ENCODE data around the gene CNNM4. TPM values are rescaled to one million over a fixed set of nuclear protein-coding genes. Genes with fewer than 3 reads are reported as not detected.

The CNNM4 gene
- total RNA-seq, 1 donor from 2014 or later: 5.8 TPM

DNA sequence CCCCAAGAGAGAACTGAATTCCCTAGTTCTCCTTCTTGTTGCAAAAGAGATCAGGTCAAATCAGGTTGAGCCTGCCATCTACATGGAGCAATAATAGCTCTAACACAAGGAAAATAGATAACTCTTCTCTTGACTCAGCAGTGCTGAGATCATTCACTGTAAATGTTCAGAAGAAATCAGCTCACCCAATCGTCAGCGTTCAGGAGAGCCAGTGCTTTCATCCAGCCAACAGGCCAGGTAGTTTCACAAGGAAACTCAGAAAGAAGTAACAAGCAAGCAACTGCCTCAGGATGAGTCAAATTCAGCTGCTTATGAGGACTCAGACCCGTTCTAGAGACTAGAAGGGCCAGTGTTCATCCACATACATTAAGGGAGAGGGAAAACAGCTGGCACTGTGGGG is 26.8 kb upstream of the CNNM4 start:
- Histone ChIP-seq H3K4me1 (ENCODE audit: insufficient read depth, low read length) (peaks cover under 1% of the 10 kb centered on the region), H3K79me2 (ENCODE audit: insufficient read depth, low read length) (peaks cover 14% of the 10 kb centered on the region), H3K27ac (ENCODE audit: low read depth, low read length) (no peak overlapping the region), H3K4me2 (ENCODE audit: low read length) (no peak overlapping the region), H3K27me3 (ENCODE audit: insufficient read depth, low read length) (no peaks in the 10 kb centered on the region), H4K20me1 (ENCODE audit: insufficient read depth, low read length) (peaks cover 10% of the 10 kb centered on the region), H3K4me3 (ENCODE audit: insufficient read depth, low read depth, low read length) (no peak overlapping the region), H3K9me3 (ENCODE audit: insufficient read depth, low read depth, low read length) (no peaks in the 10 kb centered on the region), H2AFZ (ENCODE audit: low read depth, low read length) (no peak overlapping the region), H3K9ac (ENCODE audit: low read length) (no peak overlapping the region), H3K36me3 (ENCODE audit: insufficient read depth, low read length) (peaks cover 29% of the 10 kb centered on the region)
- Mint-ChIP-seq H3K4me3 (ENCODE audit: unreplicated experiment) (no peak overlapping the region), H3K27ac (ENCODE audit: unreplicated experiment) (no peak overlapping the region), H3K27me3 (ENCODE audit: low read depth, unreplicated experiment) (no peaks in the 10 kb centered on the region), H3K4me1 (ENCODE audit: low read depth, unreplicated experiment) (peaks cover 11% of the 10 kb centered on the region), H3K9me3 (ENCODE audit: unreplicated experiment) (no peaks in the 10 kb centered on the region), H3K36me3 (ENCODE audit: low read depth, unreplicated experiment) (peaks cover 17% of the 10 kb centered on the region)
- no peak for FAIRE-seq
- no peak for DNase-seq (ENCODE audit: low read depth)
- TF ChIP-seq, protein P1, sequence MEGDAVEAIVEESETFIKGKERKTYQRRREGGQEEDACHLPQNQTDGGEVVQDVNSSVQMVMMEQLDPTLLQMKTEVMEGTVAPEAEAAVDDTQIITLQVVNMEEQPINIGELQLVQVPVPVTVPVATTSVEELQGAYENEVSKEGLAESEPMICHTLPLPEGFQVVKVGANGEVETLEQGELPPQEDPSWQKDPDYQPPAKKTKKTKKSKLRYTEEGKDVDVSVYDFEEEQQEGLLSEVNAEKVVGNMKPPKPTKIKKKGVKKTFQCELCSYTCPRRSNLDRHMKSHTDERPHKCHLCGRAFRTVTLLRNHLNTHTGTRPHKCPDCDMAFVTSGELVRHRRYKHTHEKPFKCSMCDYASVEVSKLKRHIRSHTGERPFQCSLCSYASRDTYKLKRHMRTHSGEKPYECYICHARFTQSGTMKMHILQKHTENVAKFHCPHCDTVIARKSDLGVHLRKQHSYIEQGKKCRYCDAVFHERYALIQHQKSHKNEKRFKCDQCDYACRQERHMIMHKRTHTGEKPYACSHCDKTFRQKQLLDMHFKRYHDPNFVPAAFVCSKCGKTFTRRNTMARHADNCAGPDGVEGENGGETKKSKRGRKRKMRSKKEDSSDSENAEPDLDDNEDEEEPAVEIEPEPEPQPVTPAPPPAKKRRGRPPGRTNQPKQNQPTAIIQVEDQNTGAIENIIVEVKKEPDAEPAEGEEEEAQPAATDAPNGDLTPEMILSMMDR (IDR thresholded peaks at IDR 0.05; ENCODE audit: insufficient read depth, low read depth, low read length): no peak
- no peak for TF ChIP-seq EZH2 (IDR thresholded peaks at IDR 0.05; ENCODE audit: insufficient read depth, low read length)

DNA sequence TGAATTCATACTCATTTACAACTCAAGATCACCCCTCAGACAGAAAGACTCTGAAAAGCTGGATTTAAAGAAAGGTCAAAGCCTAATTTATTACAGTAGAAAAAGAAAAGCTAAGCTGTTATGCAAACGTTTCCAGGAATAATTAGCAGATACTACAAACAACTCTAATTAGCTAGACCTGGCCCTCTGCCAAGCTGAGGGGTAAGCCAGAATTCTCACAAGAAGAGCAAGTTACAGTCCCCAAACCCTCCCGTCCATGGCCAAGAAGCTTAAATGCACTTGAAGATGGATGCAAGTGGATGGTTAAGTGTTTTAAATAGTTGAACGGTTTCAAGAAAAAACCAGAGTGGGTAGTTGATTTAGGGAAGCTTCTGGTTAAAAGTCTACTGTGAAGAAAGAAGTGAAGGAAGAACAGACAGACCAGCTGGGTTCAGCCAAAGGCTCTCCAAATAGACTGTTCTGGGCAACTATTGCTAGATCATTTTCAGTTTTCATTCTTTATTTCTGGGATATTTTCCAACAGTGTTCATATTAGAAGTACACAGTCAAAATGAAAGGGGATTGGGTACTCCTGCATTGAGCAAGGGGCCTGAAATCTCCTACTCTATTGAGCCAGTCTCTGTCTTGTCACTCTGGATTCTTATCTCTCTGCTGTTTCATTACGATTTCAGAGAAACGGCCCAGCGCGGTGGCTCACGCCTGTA is 25.7 kb upstream of the CNNM4 start:
- TF ChIP-seq, protein P1 (IDR thresholded peaks at IDR 0.05; ENCODE audit: insufficient read depth, low read depth, low read length): no peak
- no peak for TF ChIP-seq EZH2 (IDR thresholded peaks at IDR 0.05; ENCODE audit: insufficient read depth, low read length)
- peaks cover 27% of the 10 kb centered on the region for H3K36me3 ChIP-seq (ENCODE audit: insufficient read depth, low read length)
- H3K27me3 ChIP-seq (ENCODE audit: insufficient read depth, low read length): no peaks in the 10 kb centered on the region
- H3K27ac Mint-ChIP-seq (ENCODE audit: unreplicated experiment): no peak overlapping the region
- H4K20me1 ChIP-seq (ENCODE audit: insufficient read depth, low read length): peaks cover 10% of the 10 kb centered on the region
- no peak overlapping the region for H2AFZ ChIP-seq (ENCODE audit: low read depth, low read length)
- peaks cover 16% of the 10 kb centered on the region for H3K4me1 Mint-ChIP-seq (ENCODE audit: low read depth, unreplicated experiment)
- H3K9ac ChIP-seq (ENCODE audit: low read length): no peak overlapping the region
- no peak overlapping the region for H3K27ac ChIP-seq (ENCODE audit: low read depth, low read length)
- FAIRE-seq: no peak
- H3K4me1 ChIP-seq (ENCODE audit: insufficient read depth, low read length): peaks cover 5% of the 10 kb centered on the region
- no peak overlapping the region for H3K4me2 ChIP-seq (ENCODE audit: low read length)
- H3K36me3 Mint-ChIP-seq (ENCODE audit: low read depth, unreplicated experiment): peaks cover 14% of the 10 kb centered on the region
- no peak for DNase-seq (ENCODE audit: low read depth)
- no peaks in the 10 kb centered on the region for H3K9me3 ChIP-seq (ENCODE audit: insufficient read depth, low read depth, low read length)
- no peak overlapping the region for H3K4me3 ChIP-seq (ENCODE audit: insufficient read depth, low read depth, low read length)
- H3K4me3 Mint-ChIP-seq (ENCODE audit: unreplicated experiment): no peak overlapping the region
- H3K9me3 Mint-ChIP-seq (ENCODE audit: unreplicated experiment): no peaks in the 10 kb centered on the region
- no peaks in the 10 kb centered on the region for H3K27me3 Mint-ChIP-seq (ENCODE audit: low read depth, unreplicated experiment)
- H3K79me2 ChIP-seq (ENCODE audit: insufficient read depth, low read length): peaks cover 22% of the 10 kb centered on the region

DNA sequence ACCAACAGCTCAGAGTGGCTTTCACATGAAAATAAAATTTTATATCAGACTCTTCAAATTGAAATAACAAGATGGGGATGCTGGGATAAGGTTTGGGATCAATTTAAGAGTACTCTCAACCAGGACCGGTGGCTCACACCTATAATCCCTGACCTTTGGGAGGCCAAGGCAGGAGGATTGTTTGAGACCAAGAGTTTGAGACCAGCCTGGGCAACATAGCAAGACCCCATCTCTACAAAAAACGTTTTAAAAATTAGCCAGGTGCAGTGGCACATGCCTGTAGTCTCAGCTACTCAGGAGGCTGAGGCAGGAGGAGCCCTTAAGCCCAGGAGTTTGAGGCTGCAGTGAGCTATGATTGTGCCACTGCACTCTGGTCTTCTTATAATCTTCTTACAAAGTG is 23.5 kb upstream of the CNNM4 start:
- Histone ChIP-seq H3K27me3 (ENCODE audit: insufficient read depth, low read length) (no peaks in the 10 kb centered on the region), H3K36me3 (ENCODE audit: insufficient read depth, low read length) (peaks cover 22% of the 10 kb centered on the region), H3K4me3 (ENCODE audit: insufficient read depth, low read depth, low read length) (no peak overlapping the region), H3K27ac (ENCODE audit: low read depth, low read length) (no peak overlapping the region), H3K79me2 (ENCODE audit: insufficient read depth, low read length) (peaks cover 22% of the 10 kb centered on the region), H3K4me1 (ENCODE audit: insufficient read depth, low read length) (peaks cover 11% of the 10 kb centered on the region), H3K9ac (ENCODE audit: low read length) (no peak overlapping the region), H4K20me1 (ENCODE audit: insufficient read depth, low read length) (peaks cover 10% of the 10 kb centered on the region), H3K4me2 (ENCODE audit: low read length) (no peak overlapping the region), H2AFZ (ENCODE audit: low read depth, low read length) (no peak overlapping the region), H3K9me3 (ENCODE audit: insufficient read depth, low read depth, low read length) (no peaks in the 10 kb centered on the region)
- DNase-seq (ENCODE audit: low read depth) (no peak), FAIRE-seq (no peak)
- no peak overlapping the region for H3K27ac Mint-ChIP-seq (ENCODE audit: unreplicated experiment)
- no peak overlapping the region for H3K4me3 Mint-ChIP-seq (ENCODE audit: unreplicated experiment)
- TF ChIP-seq, protein P1 (IDR thresholded peaks at IDR 0.05; ENCODE audit: insufficient read depth, low read depth, low read length): no peak
- TF ChIP-seq EZH2 (IDR thresholded peaks at IDR 0.05; ENCODE audit: insufficient read depth, low read length): no peak
- H3K9me3 Mint-ChIP-seq (ENCODE audit: unreplicated experiment): no peaks in the 10 kb centered on the region
- H3K27me3 Mint-ChIP-seq (ENCODE audit: low read depth, unreplicated experiment): no peaks in the 10 kb centered on the region
- H3K4me1 Mint-ChIP-seq (ENCODE audit: low read depth, unreplicated experiment): peaks cover 12% of the 10 kb centered on the region
- H3K36me3 Mint-ChIP-seq (ENCODE audit: low read depth, unreplicated experiment): peaks cover 12% of the 10 kb centered on the region
